BLaER1 (cell line): ENCODE measurements around the gene NT5DC4.
A peak's percentile ranks its signal among the peaks of the same experiment; 100 is the strongest.

ENCODE experiments used
- H3K27ac ChIP-seq: shearing (Covaris generic); formaldehyde crosslinking; 2 replicates; pipeline ENCODE4 v1.8.1; 2022
- H3K27me3 ChIP-seq: shearing (Covaris generic); formaldehyde crosslinking; 2 replicates; pipeline ENCODE4 v1.8.1; 2022
- H3K36me3 ChIP-seq: shearing (Covaris generic); formaldehyde crosslinking; 2 replicates; pipeline ENCODE4 v1.8.1; 2022
- H3K4me1 ChIP-seq: shearing (Covaris generic); formaldehyde crosslinking; 2 replicates; pipeline ENCODE4 v1.8.1; 2022
- H3K4me2 ChIP-seq: shearing (Covaris generic); formaldehyde crosslinking; 2 replicates; pipeline ENCODE4 v1.8.1; 2022
- H3K4me3 ChIP-seq: shearing (Covaris generic); formaldehyde crosslinking; 2 replicates; pipeline ENCODE4 v1.8.1; 2022
- H3K9ac ChIP-seq: shearing (Covaris generic); formaldehyde crosslinking; 2 replicates; pipeline ENCODE4 v1.8.1; 2022
- H3K9me3 ChIP-seq: shearing (Covaris generic); formaldehyde crosslinking; 2 replicates; pipeline ENCODE4 v1.8.1; 2022
- H4K20me1 ChIP-seq: shearing (Covaris generic); formaldehyde crosslinking; 2 replicates; pipeline ENCODE4 v1.8.1; 2022
- Cebpa-rat ChIP-seq: shearing (Covaris generic); IDR thresholded peaks from 2 replicates; pipeline ENCODE4 v1.8.1; 2022

NT5DC4 gene

DNA sequence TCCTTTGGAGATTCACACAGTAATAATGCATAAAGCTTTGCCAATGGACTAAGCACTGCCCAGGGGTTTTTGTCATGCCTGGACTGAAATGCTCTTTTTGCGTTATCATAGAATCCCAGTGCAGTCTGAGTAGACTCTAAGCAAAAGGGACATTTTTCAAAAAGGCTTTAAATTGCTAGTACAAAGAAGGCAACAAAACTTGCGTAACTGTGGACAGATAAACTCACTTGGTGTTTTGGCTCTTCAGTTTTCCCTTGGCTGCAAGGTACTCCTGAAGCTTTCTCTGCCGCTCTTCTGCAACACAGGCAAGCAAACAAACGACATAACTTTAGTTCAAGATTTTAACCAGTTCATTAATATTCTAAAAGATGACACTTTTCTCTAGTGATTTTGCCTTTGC lies 41.5 kb downstream of the NT5DC4 start:
- Histone ChIP-seq H3K36me3 (peaks cover 48% of the 10 kb centered on the region), H3K4me1 (peaks cover 37% of the 10 kb centered on the region), H4K20me1 (no peaks in the 10 kb centered on the region), H3K27me3 (no peaks in the 10 kb centered on the region), H3K9ac (no peak overlapping the region), H3K4me3 (peak overlapping the region; percentile 79; the same call in 1 of the 2 replicates), H3K9me3 (peaks cover 8% of the 10 kb centered on the region; the same call in 1 of the 2 replicates), H3K27ac (no peak overlapping the region), H3K4me2 (peak overlapping the region; percentile 86; the same call in 1 of the 2 replicates)
- 0 out of 2 replicates have a peak, but pooled peaks have one; percentile 15 for TF ChIP-seq Cebpa-rat

DNA sequence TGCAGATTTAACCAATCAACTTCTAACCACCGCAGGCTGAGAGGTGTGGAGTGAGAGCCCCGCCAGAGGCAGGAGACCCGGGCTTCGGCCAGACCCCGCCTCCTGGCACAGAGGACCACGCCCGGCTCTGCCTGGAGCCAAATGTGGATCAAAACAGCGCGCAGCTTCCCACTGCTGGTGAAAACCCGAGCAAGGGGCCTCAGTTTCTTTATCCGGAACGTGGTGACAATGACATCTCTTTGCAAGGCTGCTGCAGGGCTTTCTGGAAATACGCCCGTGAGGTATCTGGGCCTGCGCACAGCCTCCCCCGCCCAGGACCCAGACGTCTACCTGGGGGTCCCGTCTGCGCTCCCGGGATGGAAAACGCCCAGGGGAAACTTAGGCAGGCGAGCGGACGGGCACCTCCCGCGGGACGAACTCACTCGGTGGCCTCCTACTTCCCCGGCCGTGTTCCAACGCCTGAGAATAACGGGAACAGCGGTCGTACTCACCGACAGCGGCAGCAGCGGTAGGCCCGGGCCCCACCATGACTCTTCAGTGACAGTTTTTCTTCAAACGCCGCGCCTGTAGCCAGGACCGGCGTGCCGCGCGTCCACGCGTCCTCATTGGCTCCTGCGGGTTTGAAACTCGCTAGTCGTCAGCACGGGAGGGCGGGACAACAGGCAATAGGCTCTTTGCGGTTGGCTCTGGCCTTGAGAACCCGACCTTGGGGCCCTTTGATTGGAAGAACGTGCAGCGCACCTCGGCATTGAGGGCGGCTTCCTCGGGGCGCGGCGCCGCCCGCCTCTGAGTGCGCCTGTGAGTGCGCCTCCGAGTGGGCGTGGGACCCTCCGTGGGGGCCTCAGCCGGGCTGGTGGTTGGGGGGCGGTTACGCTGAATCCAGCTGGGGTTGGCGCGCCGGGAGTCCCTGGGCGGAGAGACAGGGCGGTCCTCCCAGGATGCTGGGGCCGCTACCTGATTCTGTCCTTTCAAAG lies 43.5 kb downstream of the NT5DC4 start, which contains the start of gene CKAP2L:
CKAP2L (minus strand) TSS at position 539 of the 974 bp plus-strand sequence; CDS start at position 528, 11 bp downstream.
- Histone ChIP-seq H4K20me1 (no peaks in the 10 kb centered on the region), H3K9me3 (peaks cover 16% of the 10 kb centered on the region; the same call in 1 of the 2 replicates), H3K4me1 (peaks cover 45% of the 10 kb centered on the region), H3K4me3 (peak within 1 kb of the TSS; percentile 79), H3K27ac (peak within 1 kb of the TSS; percentile 81), H3K36me3 (peaks cover 27% of the 10 kb centered on the region), H3K4me2 (peak within 1 kb of the TSS; percentile 86), H3K9ac (peak within 1 kb of the TSS; percentile 78), H3K27me3 (no peaks in the 10 kb centered on the region)
- TF ChIP-seq Cebpa-rat = no peak

DNA sequence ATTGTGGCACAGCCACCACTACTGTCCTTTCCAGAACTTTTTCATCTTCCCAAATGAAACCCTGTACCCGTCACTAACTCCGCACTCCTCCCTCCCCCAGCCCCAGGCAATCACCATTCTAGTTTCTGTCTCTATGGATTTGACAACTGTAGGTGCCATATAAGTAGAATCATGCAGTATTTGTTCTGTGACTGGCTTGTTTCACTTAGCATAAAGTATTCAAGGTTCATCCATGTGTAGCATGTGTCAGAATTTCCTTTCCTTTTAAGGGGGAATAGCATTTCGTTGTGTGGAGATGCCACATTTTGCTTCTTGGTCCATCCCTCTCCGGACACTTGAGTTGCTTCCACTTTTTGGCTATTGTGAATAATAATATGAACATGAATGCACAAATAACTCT lies 44.4 kb downstream of the NT5DC4 start:
- no peak for TF ChIP-seq Cebpa-rat
- H3K9ac ChIP-seq = peak overlapping the region; percentile 78

DNA sequence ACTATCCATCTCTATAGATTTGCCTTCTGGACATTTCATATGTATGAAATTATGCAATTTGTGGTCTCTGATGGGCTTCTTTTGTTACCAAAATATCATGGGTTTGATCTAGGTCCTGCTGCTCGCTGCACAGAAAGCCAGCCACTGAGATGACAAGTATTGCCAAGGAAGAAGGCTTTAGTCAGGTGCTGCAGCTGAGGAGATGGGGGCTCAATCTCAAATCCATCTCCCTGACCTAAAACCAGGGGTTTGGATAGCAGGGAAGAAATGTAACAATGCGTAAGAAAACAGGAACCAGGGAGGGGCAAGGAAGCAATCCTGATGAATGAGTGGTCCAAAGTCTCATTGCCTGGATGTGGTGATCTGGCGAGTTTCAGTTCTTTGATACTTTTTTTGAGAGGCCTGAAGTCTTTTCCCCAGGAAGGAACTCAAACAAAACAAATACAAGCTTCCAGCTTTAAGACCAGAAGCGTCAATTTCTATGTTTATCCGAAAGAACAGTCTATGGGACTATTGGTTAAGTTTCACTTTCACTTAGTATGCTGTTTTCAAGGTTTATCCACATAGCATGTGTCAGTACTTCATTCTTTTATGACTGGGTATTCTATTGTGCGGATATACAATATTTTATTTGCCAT lies 47.0 kb downstream of the NT5DC4 start:
- Histone ChIP-seq H3K9ac (0 out of 2 replicates have a peak overlapping the region, but pooled peaks have one; percentile 26), H3K4me2 (peak overlapping the region; percentile 47)

More for the DNA sequence above, 44.4 kb downstream of the NT5DC4 start:
- Histone ChIP-seq H3K4me1 (peaks cover 45% of the 10 kb centered on the region), H3K9me3 (peaks cover 16% of the 10 kb centered on the region; the same call in 1 of the 2 replicates), H3K4me2 (peak overlapping the region; percentile 73), H3K27ac (peak overlapping the region; percentile 47; the same call in 1 of the 2 replicates), H3K4me3 (peak overlapping the region; percentile 79), H4K20me1 (no peaks in the 10 kb centered on the region), H3K27me3 (no peaks in the 10 kb centered on the region), H3K36me3 (peaks cover 20% of the 10 kb centered on the region)

DNA sequence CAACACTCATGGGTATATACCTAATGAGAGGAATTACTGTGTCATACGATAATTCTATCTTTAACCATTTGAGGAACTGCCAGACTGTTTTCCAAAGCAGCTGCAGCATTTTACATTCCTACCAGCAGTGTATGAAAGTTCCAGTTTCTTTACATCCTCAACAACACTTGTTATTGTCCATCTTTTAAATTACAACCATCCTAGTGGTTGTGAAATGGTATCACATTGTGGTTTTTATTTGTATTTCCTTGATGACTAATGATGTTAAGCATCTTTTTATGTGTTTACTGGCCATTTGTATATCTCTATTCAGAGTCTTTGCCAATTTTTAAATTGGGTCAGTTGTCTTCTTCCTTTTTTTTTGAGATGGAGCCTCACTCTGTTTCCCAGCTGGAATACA lies 47.6 kb downstream of the NT5DC4 start:
- TF ChIP-seq Cebpa-rat = no peak
- Histone ChIP-seq H3K27me3 (no peaks in the 10 kb centered on the region), H3K9ac (no peak overlapping the region), H3K27ac (no peak overlapping the region; the same call in 1 of the 2 replicates), H4K20me1 (no peaks in the 10 kb centered on the region), H3K9me3 (peaks cover 16% of the 10 kb centered on the region; the same call in 1 of the 2 replicates), H3K4me3 (no peak overlapping the region; the same call in 1 of the 2 replicates), H3K4me2 (peak overlapping the region; percentile 47; the same call in 1 of the 2 replicates), H3K36me3 (no peaks in the 10 kb centered on the region), H3K4me1 (peaks cover 31% of the 10 kb centered on the region)

More for the DNA sequence above, 47.0 kb downstream of the NT5DC4 start:
- Histone ChIP-seq H3K36me3 (no peaks in the 10 kb centered on the region; the same call in 1 of the 2 replicates), H3K27me3 (no peaks in the 10 kb centered on the region), H3K27ac (peak overlapping the region; percentile 69), H3K4me1 (peaks cover 37% of the 10 kb centered on the region), H3K4me3 (peak overlapping the region; percentile 38; the same call in 1 of the 2 replicates), H3K9me3 (peaks cover 16% of the 10 kb centered on the region; the same call in 1 of the 2 replicates), H4K20me1 (no peaks in the 10 kb centered on the region)
- no peak for TF ChIP-seq Cebpa-rat

DNA sequence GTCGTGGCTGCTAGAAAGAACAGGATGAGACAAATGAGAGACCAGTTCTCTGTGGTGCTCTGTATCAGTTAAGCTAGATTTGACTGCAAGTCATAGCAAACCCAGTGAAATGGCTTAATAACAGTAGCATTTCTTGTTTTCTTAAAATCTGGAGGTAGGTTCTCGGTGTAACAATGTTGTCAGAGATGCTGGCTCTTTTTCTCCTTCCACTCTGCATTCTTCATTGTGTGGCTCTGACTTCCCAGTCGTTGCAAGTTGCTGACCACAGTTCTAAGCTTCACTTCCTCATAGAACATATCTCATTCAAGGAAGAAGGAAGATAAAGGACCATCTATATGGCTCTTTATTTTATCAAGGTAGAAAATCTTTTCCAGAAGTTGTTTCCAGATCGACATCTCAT lies 51.5 kb downstream of the NT5DC4 start:
- Histone ChIP-seq H3K36me3 (no peaks in the 10 kb centered on the region), H3K9ac (no peak overlapping the region), H3K4me3 (no peak overlapping the region), H3K4me1 (peaks cover 24% of the 10 kb centered on the region), H3K9me3 (peaks cover 7% of the 10 kb centered on the region; the same call in 1 of the 2 replicates), H4K20me1 (no peaks in the 10 kb centered on the region), H3K4me2 (no peak overlapping the region), H3K27me3 (no peaks in the 10 kb centered on the region), H3K27ac (no peak overlapping the region)
- TF ChIP-seq Cebpa-rat = no peak

DNA sequence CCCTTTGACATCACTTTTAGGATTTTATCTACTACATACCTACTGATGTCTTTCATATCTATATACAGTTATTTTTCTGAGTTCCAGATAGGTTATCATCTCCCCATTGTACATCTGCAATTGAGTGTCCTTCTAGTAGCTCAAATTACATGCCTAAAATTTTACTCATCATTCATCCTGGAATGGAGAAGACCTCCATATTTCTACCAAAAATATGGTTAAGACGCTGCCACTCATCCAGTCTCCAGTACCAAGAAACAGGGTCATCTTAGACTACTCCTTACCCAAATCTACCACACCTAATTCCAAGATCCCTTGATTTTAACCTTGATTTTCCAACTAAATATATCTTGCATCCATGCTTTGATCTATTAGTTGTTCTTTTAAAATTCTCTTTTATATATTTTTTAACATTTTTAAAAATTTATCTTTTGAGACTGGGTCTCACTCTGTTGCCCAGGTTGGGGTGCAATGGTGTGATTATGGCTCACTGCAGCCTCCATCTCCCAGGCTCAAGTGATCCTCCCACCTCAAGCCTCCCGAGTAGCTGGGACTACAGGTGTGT lies 52.2 kb downstream of the NT5DC4 start:
- Histone ChIP-seq H3K36me3 (no peaks in the 10 kb centered on the region), H3K9ac (no peak overlapping the region), H3K4me3 (no peak overlapping the region), H3K4me2 (no peak overlapping the region), H3K4me1 (peaks cover 20% of the 10 kb centered on the region), H3K9me3 (0 out of 2 replicates have a peak, but pooled peaks cover under 1% of the 10 kb centered on the region), H3K27me3 (no peaks in the 10 kb centered on the region), H4K20me1 (no peaks in the 10 kb centered on the region), H3K27ac (no peak overlapping the region)
- TF ChIP-seq Cebpa-rat = no peak

DNA sequence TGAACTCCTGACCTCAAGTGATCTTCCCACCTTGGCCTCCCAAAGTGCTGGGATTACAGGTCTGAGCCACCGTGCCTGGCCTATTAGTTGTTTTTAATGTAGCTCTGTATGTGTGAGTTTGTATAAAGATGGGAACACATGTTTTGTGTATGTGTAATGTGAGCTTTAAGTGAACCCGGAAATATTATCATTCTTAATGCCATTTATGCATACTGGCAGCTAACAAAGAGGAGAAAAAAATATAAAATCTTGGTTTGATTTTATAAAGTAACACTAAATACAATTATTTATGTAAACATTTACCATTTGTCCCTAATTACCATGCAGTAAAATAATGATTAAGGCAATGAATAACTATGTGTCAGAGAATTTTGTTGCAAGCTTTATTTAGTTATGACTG lies 52.7 kb downstream of the NT5DC4 start:
- peaks cover 19% of the 10 kb centered on the region for H3K4me1 ChIP-seq

More for the DNA sequence above, 52.7 kb downstream of the NT5DC4 start:
- Histone ChIP-seq H4K20me1 (no peaks in the 10 kb centered on the region), H3K9me3 (no peaks in the 10 kb centered on the region), H3K4me3 (no peak overlapping the region), H3K27ac (no peak overlapping the region), H3K9ac (no peak overlapping the region), H3K4me2 (no peak overlapping the region), H3K27me3 (no peaks in the 10 kb centered on the region), H3K36me3 (no peaks in the 10 kb centered on the region)
- TF ChIP-seq Cebpa-rat = no peak
